NCI-H146 treated with DMSO at 0.1 percent for 48 hours (cell line): ENCODE measurements around the gene SHOC2.

ENCODE experiments used
- DNase-seq: peaks from one replicate; lab custom pipeline; 2025; ENCODE audit not compliant: unreplicated experiment; lab: John Stamatoyannopoulos, UW

The SHOC2 gene

GRCh38 chr10:110944792-110945396 lies 25.5 kb downstream of the SHOC2 start:
- no peak for DNase-seq

DNA sequence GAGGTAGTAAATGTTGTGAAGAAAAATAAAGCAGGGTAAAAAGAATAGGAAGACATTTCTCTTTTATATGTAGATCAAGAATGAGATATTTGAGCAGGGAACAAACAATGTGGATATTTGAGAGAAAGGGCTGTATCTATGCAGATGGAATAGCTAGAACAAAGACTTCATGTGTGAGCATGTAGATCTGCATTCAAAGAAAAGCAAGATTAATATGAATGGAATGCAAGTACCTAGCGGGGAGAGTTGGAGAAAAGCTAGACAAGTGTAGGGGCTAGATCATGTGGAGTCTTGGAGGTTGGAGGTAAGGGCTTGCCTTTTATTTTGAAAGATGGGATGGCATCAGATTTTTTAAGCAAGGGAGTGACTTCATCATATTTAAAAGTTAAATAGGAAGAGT lies 27.1 kb downstream of the SHOC2 start:
- DNase-seq: no peak

DNA sequence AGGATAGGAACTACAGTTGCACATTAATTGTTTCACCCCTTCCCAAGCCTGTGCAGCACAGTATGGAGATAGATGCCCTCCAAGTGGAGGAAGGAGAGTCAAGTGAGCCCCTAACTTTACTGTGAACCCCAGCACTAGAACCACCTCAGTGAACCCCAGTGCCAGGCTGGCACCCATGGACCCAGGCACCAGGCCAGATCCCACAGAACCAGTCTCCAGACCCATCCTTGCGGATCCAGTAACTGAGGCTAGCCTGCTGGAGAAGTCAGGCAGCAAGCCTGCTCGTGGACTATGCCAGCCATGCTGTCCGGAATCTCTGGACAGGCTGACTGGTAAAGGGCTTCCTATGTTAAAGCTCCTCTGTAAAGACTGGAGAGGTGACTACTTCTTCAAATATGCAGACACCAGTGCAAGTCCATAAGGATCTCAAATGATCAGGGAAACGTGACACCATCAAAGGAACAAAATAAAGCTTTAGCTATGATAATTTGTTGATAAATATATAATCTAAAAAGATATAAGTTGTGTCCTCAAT lies 27.7 kb downstream of the SHOC2 start:
- no peak for DNase-seq

DNA sequence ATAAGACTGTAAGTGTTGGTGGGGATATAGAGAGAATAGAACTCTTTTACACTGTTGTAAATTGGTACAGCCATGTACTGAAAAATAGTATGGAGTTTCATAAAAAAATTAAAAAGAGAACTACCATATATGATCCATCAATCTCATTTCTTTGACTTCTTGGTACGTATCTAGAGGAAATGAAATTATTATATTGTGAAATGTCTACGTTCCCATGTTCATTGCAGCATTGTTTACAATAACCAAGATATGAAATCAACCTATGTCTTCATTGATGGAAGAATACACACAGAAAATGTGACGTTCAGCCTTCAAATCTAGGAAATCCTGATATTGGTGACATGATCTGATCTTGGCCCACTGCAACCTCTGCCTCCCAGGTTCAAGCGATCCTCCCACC lies 32.0 kb downstream of the SHOC2 start:
- DNase-seq: no peak

- DNase-seq: no peak
These were observed 38.2 kb downstream of the SHOC2 start for GRCh38 chr10:110957606-110958005.

DNA sequence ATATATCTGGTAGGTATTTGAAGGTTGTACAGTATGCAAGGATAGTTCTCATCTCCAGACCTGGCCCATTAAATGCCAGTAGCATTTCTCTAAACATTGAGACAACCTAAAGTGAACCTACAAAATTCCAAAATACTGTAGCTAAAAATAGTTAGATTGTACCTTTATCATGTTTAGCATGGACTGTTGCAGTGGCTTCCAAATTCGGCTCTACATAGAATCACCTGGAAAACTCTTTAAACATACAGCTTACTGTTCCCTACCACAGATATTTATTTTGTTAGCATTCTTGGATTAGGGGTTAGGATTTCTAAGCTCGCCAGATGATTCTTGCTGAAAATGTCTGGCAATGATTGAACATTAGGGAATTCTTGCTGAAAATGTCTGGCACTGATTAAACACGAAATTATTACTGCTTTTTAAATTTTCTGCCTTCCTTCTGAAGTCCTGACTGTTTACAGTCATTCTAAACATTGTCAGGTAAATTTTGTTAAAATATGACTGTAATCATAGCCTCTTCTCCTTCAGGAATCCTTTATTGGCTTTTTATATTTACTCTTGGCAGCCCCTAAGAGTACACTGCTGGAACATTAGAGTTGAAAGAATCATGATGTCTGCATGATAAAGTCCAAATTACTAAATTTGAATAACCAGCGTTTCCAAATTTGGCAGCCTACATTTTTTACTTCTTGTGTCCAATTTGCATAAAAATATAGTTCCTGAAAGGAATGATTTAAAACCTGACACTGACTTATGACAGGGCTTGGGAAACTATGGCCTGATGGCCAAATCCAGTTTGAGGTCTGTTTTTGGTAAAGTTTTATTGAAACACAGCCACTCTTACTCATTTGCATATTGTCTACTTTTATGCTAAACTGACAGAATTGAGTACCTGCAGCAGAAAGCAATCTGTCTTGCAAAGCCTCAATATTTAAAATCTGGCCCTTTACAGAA lies 40.3 kb downstream of the SHOC2 start:
- DNase-seq: no peak

DNA sequence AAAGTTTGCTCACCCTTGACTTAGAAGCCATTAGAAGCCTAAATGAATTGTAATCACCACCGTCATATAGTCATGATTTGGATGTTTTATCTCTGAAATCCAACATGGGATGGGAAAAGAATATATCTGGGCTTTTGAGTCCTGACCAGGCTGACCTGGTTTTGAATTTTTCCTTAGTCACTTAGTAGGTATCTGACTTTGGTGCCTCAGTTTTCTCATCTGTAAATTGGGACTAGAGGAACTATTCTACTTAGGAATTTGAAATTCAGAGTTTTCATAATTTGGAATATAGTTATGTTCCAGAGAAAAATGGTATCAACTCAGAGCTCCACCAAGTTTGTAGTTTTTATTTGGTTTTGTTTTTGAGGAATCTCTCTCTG lies 40.9 kb downstream of the SHOC2 start:
- no peak for DNase-seq

DNA sequence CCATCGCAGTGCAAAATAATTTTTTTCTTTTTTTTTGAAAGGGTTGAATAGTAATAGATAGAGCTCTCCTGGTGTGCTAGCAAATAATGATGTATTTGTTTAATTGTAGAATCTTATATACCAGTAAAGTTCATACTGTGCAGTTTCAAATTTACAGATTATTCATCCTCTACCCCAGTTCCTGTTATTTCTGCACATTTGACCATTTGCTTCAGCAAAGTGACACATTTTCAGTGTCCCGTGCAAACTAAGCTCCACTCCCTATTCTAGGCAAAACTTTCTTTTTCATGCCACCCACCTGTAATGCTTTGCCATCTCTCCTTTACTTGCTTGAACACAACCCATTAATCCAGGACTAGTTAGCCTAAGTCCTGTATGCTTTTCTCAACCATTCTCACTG lies 43.0 kb downstream of the SHOC2 start:
- no peak for DNase-seq

- DNase-seq: no peak
These were observed 43.8 kb downstream of the SHOC2 start for GRCh38 chr10:110963162-110963561.

DNA sequence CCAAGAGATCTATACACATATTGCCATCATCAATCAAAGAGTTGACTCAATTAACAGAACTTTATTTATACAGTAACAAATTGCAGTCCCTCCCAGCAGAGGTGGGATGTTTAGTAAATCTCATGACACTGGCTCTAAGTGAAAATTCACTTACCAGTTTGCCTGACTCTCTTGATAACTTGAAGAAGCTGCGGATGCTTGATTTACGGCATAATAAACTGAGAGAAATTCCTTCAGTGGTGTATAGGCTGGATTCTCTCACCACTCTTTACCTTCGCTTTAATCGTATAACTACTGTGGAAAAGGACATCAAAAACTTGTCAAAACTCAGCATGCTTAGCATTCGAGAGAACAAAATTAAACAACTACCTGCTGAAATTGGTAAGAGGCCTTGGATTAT lies 45.3 kb downstream of the SHOC2 start:
- DNase-seq: no peak

GRCh38 chr10:110965216-110965615 lies 45.8 kb downstream of the SHOC2 start:
- no peak for DNase-seq

- DNase-seq: no peak
These were observed 46.7 kb downstream of the SHOC2 start for GRCh38 chr10:110966146-110966545.

DNA sequence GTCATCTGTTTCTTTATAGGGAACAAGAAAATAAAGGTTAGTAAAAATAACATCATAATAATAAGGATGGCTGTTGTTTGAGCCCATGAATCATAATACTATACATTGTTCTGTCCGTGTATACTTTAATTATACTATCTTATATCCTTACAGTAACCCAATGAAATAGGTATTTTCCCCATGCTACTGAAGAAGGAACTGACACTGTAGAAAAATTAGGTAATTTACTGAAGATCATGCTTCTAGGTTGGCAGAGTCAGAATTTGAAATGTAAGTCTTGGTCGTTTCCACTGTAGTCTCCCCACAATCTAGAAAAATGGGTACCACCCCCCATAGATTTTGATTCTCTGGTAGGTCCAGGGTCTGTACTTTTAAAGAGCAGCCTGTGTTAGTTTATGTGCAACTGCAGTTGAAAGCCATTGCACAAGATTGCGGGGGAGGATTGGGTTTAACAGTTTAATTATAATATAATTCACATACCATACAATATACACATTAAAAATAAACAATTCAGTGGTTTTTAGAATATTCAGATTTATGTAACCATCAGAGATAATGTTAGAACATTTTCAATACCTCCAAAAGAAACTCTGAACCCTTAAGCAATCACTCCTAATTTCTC lies 47.7 kb downstream of the SHOC2 start:
- no peak for DNase-seq

- DNase-seq: no peak
These were observed 48.2 kb downstream of the SHOC2 start for GRCh38 chr10:110967645-110968044.

GRCh38 chr10:110969183-110969582 lies 49.8 kb downstream of the SHOC2 start:
- DNase-seq: no peak

- no peak for DNase-seq
These were observed 52.2 kb downstream of the SHOC2 start for GRCh38 chr10:110971638-110972037.

GRCh38 chr10:110972231-110973134 lies 53.1 kb downstream of the SHOC2 start:
- no peak for DNase-seq

GRCh38 chr10:110973400-110973799 lies 54.0 kb downstream of the SHOC2 start:
- DNase-seq: no peak

DNA sequence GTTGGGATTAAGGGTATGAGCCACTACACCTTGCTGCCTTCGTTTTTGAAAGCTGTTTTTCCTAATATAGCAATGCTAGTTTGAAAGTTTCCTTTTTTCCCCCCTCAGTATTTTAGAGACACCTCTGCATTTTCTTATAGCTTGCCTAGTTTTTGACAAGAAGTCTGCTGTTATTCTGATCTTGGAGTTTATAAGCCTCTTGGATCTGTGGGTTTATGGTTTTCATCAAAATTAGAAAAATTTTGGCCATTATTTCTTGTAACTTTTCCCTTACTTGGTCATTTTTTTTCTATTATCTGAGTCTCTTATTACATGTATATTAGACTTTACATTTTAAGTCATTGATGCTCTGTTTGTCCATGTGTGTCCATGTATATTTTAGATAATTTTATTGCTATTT lies 57.2 kb downstream of the SHOC2 start:
- DNase-seq: no peak

- no peak for DNase-seq
These were observed 58.3 kb downstream of the SHOC2 start for GRCh38 chr10:110977662-110978061.

DNA sequence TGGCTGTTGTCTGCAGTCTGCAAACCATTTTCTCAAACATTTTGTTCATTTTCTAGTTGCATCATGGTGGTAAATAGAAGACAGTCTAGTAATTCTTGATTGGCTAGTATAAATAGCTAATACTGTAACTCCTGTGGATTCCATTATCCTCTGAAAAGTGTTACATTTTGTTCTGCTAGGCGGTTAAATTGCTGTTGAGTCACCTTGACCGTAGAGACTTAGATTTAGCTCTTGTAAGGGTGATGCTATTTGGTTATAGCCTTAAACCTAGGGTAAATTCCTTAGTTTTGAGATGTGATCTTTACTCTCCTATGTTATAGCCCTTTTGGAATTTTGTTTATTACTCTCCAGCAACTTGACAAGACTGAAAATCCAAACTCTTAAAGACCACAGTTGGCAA lies 58.8 kb downstream of the SHOC2 start:
- no peak for DNase-seq
